Measurements from ENCODE around the gene EXOC8. TPM values are rescaled to one million over a fixed set of nuclear protein-coding genes. Genes with fewer than 3 reads are reported as not detected.
A peak's percentile ranks its signal among the peaks of the same experiment; 100 is the strongest.

EXOC8 gene
- total and polyA plus RNA-seq, 9 of the 15 experiments (the other 6 are each of a cell fraction or from before 2014, with no cell fraction given) = 2.1 to 13.6 (median 7.2) TPM

- intact Hi-C loops (cut with micrococcal nuclease) = no loop called here
Measured at GRCh38 chr1:231385416-231385748, 47.7 kb upstream of the EXOC8 start.

More at GRCh38 chr1:231385416-231385748, 47.7 kb upstream of the EXOC8 start:
- H3K9me3 ChIP-seq (replicated peaks; ENCODE audit: control insufficient read depth, insufficient read depth, low read depth, low read length) = no peaks in the 10 kb centered on the region
- 70% methylated on average over 2 of the region's 2 CpGs for WGBS (ENCODE audit: insufficient coverage, low coverage, missing lambda C conversion rate)
- H3K27ac ChIP-seq (ENCODE audit: extremely low read depth, low read depth, low read length) = no peak overlapping the region
- no peak for DNase-seq (ENCODE audit: extremely low read depth in 1 of 4, low spot score in 3 of 4)
- H3K9ac ChIP-seq (ENCODE audit: insufficient read depth in 1 of 2, low read depth in 2 of 2, low read length in 2 of 2) = no peak overlapping the region
- FAIRE-seq = no peak
- peaks cover 5% of the 10 kb centered on the region; the same call in 1 of the 2 replicates for H4K20me1 ChIP-seq (replicated peaks; ENCODE audit: control insufficient read depth, insufficient read depth, low read length)
- no peaks in the 10 kb centered on the region for H3K27me3 ChIP-seq (ENCODE audit: control insufficient read depth in 2 of 2, insufficient read depth in 2 of 2, low read length in 2 of 2)
- in situ Hi-C loops (cut with MboI) = no loop called here
- no peaks in the 10 kb centered on the region for H3K4me1 ChIP-seq (replicated peaks in 1 of 2; ENCODE audit: control insufficient read depth in 2 of 2, insufficient read depth in 2 of 2, low read length in 2 of 2)
- no peaks in the 10 kb centered on the region for H3K9me1 ChIP-seq (ENCODE audit: control insufficient read depth, insufficient read depth, low read length)
- no peak overlapping the region for H2AFZ ChIP-seq (ENCODE audit: low read depth, low read length)
- no TSS peak for BruUV-seq (replicated peaks)
- peaks cover 91% of the 10 kb centered on the region for H3K79me2 ChIP-seq (ENCODE audit: control insufficient read depth, insufficient read depth, low read length)
- POLR2A ChIA-PET = interaction anchor here (1.6 kb wide), 1 partner anchor 15 kb away, joined by 4 read pairs; no protein-coding TSS in a partner anchor
- TF ChIP-seq TBP (optimal IDR thresholded peaks at IDR 0.05; ENCODE audit: low read depth, low read length) (no peak), TCF7L2 (IDR thresholded peaks at IDR 0.05; ENCODE audit: low read depth, low read length) (no peak), ZNF766 (CRISPR knock-in tag; conservative IDR thresholded peaks at IDR 0.05) (no peak), E2F6 (IDR thresholded peaks at IDR 0.05; ENCODE audit: borderline replicate concordance in 1 of 2, extremely low read depth in 1 of 2, insufficient read depth in 1 of 2, insufficient read length in 1 of 2, low read depth in 1 of 2, low read length in 1 of 2, poor library complexity in 1 of 2, severe bottlenecking in 1 of 2) (no peak), TSC22D4 (tag; IDR thresholded peaks at IDR 0.05) (no peak), TBL1XR1 (IDR thresholded peaks at IDR 0.05; ENCODE audit: low read length in 2 of 2) (no peak), U2AF1 (optimal IDR thresholded peaks at IDR 0.05; ENCODE audit: low read depth, low read length) (no peak), HBP1 (CRISPR knock-in tag; IDR thresholded peaks at IDR 0.05) (no peak), EHMT2 (IDR thresholded peaks at IDR 0.05) (no peak), ZNF696 (CRISPR knock-in tag; conservative IDR thresholded peaks at IDR 0.05) (no peak), NONO (IDR thresholded peaks at IDR 0.05; ENCODE audit: low read depth in 2 of 2, low read length in 1 of 2) (no peak)
- CTCF ChIA-PET (ENCODE audit: low intra/inter-chr PET ratio) = no interaction called here
- ATAC-seq = peak; percentile 24
- H3K36me3 ChIP-seq (ENCODE audit: control insufficient read depth, insufficient read depth, low read length) = peaks cover 5% of the 10 kb centered on the region; the same call in 2 of the 3 replicates
- H3K4me2 ChIP-seq (ENCODE audit: insufficient read depth, low read length) = no peak overlapping the region
- no peak overlapping the region for H3K4me3 ChIP-seq
